Right ventricle myocardium inferior (tissue), 1 donor: Measurements from ENCODE around the gene CSDE1. TPM values are rescaled to one million over a fixed set of nuclear protein-coding genes. Genes with fewer than 3 reads are reported as not detected.
A peak's percentile ranks its signal among the peaks of the same experiment; 100 is the strongest.

Experiments used
- ATAC-seq: fragments of 200-7000 bp; cut with Tn5 transposase; one replicate; pipeline ENCODE4 v1.9.1; 2020; ENCODE audit warnings: mild to moderate bottlenecking, moderate library complexity
- DNase-seq: peaks from one replicate; pipeline ENCODE4 v3.0.0; 2021; ENCODE audit errors: missing footprints
- intact Hi-C: fragments of 100-400 bp; cut with DNase I; formaldehyde crosslinking; loops from one replicate; pipeline ENCODE4 v1.11.0; 2022
- total RNA-seq: library from RNA; stranded (reverse); fragmentation: NEBNext Ultra II Directional; extraction: Animal tissue kit (Norgen Biotek cat#: 25700); gene quantifications from one replicate; pipeline ENCODE4 v1.2.1, GENCODE V29; 2021
- donor health status: DM: no; HTN: yes; CAD: no; lungs with severe emphysema.

Gene CSDE1
- total RNA-seq, 1 donor from 2014 or later, result 873 TPM

- ATAC-seq, result no peak
- no peak for DNase-seq
- intact Hi-C loops, result loop anchor here (5.0 kb wide), 1 partner anchor 38 kb away; the partner anchor contains the start of gene CSDE1
Observed at GRCh38 chr1:114718661-114719423, 38.9 kb downstream of the CSDE1 start.

- peak; percentile 97 for DNase-seq
- ATAC-seq, result peak; percentile 99
- intact Hi-C loops, result loop anchor here (2.0 to 5.0 kb wide), 3 partner anchors 41 to 136 kb away; partner anchors contain the start of genes BCAS2, CSDE1 and SIKE1
Observed at GRCh38 chr1:114716304-114717170, 41.2 kb downstream of the CSDE1 start, which contains the start of gene NRAS. Gene NRAS (minus strand): TSS chr1:114716771. CDS start chr1:114716160, 611 bp downstream.

- no peak for DNase-seq
- intact Hi-C loops, result loop anchor here (2.0 to 5.0 kb wide), 3 partner anchors 41 to 135 kb away; partner anchors contain the start of genes BCAS2, CSDE1 and SIKE1
- no peak for ATAC-seq
Observed at GRCh38 chr1:114715952-114716303, 41.9 kb downstream of the CSDE1 start.

GRCh38 chr1:114712977-114713376, 44.8 kb downstream of the CSDE1 start:
- ATAC-seq (no peak), DNase-seq (no peak)
- intact Hi-C loops, result no loop called here

- DNase-seq, result no peak
- intact Hi-C loops, result no loop called here
- no peak for ATAC-seq
Observed at GRCh38 chr1:114710360-114710759, 47.4 kb downstream of the CSDE1 start.

- no peak for ATAC-seq
Observed at GRCh38 chr1:114707604-114708003, 50.2 kb downstream of the CSDE1 start.

GRCh38 chr1:114703242-114703641, 54.5 kb downstream of the CSDE1 start:
- intact Hi-C loops, result no loop called here

More at GRCh38 chr1:114707604-114708003, 50.2 kb downstream of the CSDE1 start:
- intact Hi-C loops, result no loop called here
- DNase-seq, result no peak

GRCh38 chr1:114702737-114703136, 55.0 kb downstream of the CSDE1 start:
- DNase-seq, result no peak
- no peak for ATAC-seq
- intact Hi-C loops, result no loop called here

More at GRCh38 chr1:114703242-114703641, 54.5 kb downstream of the CSDE1 start:
- no peak for DNase-seq
- ATAC-seq, result no peak

GRCh38 chr1:114701931-114702330, 55.9 kb downstream of the CSDE1 start:
- intact Hi-C loops, result no loop called here
- DNase-seq, result no peak
- ATAC-seq, result no peak

- DNase-seq, result no peak
- no peak for ATAC-seq
- intact Hi-C loops, result no loop called here
Observed at GRCh38 chr1:114700036-114700600, 57.7 kb downstream of the CSDE1 start.

- intact Hi-C loops, result no loop called here
- ATAC-seq (no peak), DNase-seq (no peak)
Observed at GRCh38 chr1:114696810-114697209, 61.0 kb downstream of the CSDE1 start.

- intact Hi-C loops, result no loop called here
- DNase-seq, result no peak
- no peak for ATAC-seq
Observed at GRCh38 chr1:114695430-114696058, 62.2 kb downstream of the CSDE1 start, which contains the start of gene AMPD1. Gene AMPD1 (minus strand): TSS chr1:114695546. CDS start chr1:114695471, 75 bp downstream.

- intact Hi-C loops, result no loop called here
- ATAC-seq, result no peak
- no peak for DNase-seq
Observed at GRCh38 chr1:114694540-114695310, 63.1 kb downstream of the CSDE1 start.

GRCh38 chr1:114692947-114693346, 64.8 kb downstream of the CSDE1 start:
- DNase-seq (no peak), ATAC-seq (no peak)
- intact Hi-C loops, result no loop called here

- DNase-seq (no peak), ATAC-seq (no peak)
- intact Hi-C loops, result no loop called here
Observed at GRCh38 chr1:114691061-114691460, 66.7 kb downstream of the CSDE1 start.

- ATAC-seq, result no peak
- intact Hi-C loops, result no loop called here
Observed at GRCh38 chr1:114690148-114690547, 67.6 kb downstream of the CSDE1 start.

GRCh38 chr1:114688526-114688925, 69.3 kb downstream of the CSDE1 start:
- intact Hi-C loops, result no loop called here
- DNase-seq (no peak), ATAC-seq (no peak)

More at GRCh38 chr1:114690148-114690547, 67.6 kb downstream of the CSDE1 start:
- DNase-seq, result no peak

GRCh38 chr1:114685851-114686250, 71.9 kb downstream of the CSDE1 start:
- DNase-seq, result no peak
- no peak for ATAC-seq
- intact Hi-C loops, result no loop called here
